Astrocyte (in vitro differentiated cells and primary cell): ENCODE measurements around the gene HECTD4. TPM values are rescaled to one million over a fixed set of nuclear protein-coding genes. Genes with fewer than 3 reads are reported as not detected.

Experiments
- DNase-seq: peaks from one replicate; pipeline ENCODE4 v3.0.0-alpha.2; 2010; ENCODE audit warnings: low read depth
- FAIRE-seq: peaks from 2 replicates; lab custom pipeline; 2011; peaks lifted over from hg19 to GRCh38; lab: Jason Lieb, UNC
- H2AFZ ChIP-seq: 2 replicates; pipeline ENCODE4 v1.6.0; 2012; ENCODE audit warnings: low read depth, low read length, inconsistent platforms
- H3K27ac ChIP-seq: 2 replicates; pipeline ENCODE4 v1.5.1; 2011; ENCODE audit warnings: low read depth, low read length, inconsistent platforms
- H3K27me3 ChIP-seq: 2 replicates; pipeline ENCODE4 v1.6.0; 2011; ENCODE audit warnings: low read length, inconsistent platforms; ENCODE audit not compliant: insufficient read depth
- H3K36me3 ChIP-seq: 2 replicates; pipeline ENCODE4 v1.5.1; 2011; ENCODE audit warnings: low read length, inconsistent platforms; ENCODE audit not compliant: insufficient read depth
- H3K4me1 ChIP-seq: 2 replicates; pipeline ENCODE4 v1.5.1; 2011; ENCODE audit warnings: low read length, inconsistent platforms; ENCODE audit not compliant: insufficient read depth
- H3K4me2 ChIP-seq: 2 replicates; pipeline ENCODE4 v1.6.0; 2012; ENCODE audit warnings: low read length, inconsistent platforms
- H3K4me3 ChIP-seq: 2 replicates; pipeline ENCODE4 v1.5.1; 2011; ENCODE audit warnings: low read depth, mild to moderate bottlenecking, low read length, inconsistent platforms; ENCODE audit not compliant: insufficient read depth
- H3K79me2 ChIP-seq: 2 replicates; pipeline ENCODE4 v1.6.0; 2012; ENCODE audit warnings: mild to moderate bottlenecking, low read length, inconsistent platforms; ENCODE audit not compliant: insufficient read depth
- H3K9ac ChIP-seq: 2 replicates; pipeline ENCODE4 v1.6.0; 2012; ENCODE audit warnings: mild to moderate bottlenecking, low read length, inconsistent platforms
- H3K9me3 ChIP-seq: 2 replicates; pipeline ENCODE4 v1.5.1; 2012; ENCODE audit warnings: low read depth, mild to moderate bottlenecking, low read length, inconsistent platforms; ENCODE audit not compliant: insufficient read depth
- H4K20me1 ChIP-seq: 2 replicates; pipeline ENCODE4 v1.6.0; 2012; ENCODE audit warnings: low read length, inconsistent platforms; ENCODE audit not compliant: insufficient read depth
- H3K27ac Mint-ChIP-seq: one replicate; pipeline ENCODE4 v1.8.0; 2021; ENCODE audit warnings: mild to moderate bottlenecking, mixed read lengths; ENCODE audit not compliant: unreplicated experiment
- H3K27me3 Mint-ChIP-seq: one replicate; pipeline ENCODE4 v1.8.0; 2021; ENCODE audit warnings: low read depth, mixed read lengths; ENCODE audit not compliant: unreplicated experiment
- H3K36me3 Mint-ChIP-seq: one replicate; pipeline ENCODE4 v1.8.0; 2021; ENCODE audit warnings: low read depth, mixed read lengths; ENCODE audit not compliant: unreplicated experiment
- H3K4me1 Mint-ChIP-seq: one replicate; pipeline ENCODE4 v1.8.0; 2021; ENCODE audit warnings: low read depth, mixed read lengths; ENCODE audit not compliant: unreplicated experiment
- H3K4me3 Mint-ChIP-seq: one replicate; pipeline ENCODE4 v1.8.0; 2021; ENCODE audit warnings: mild to moderate bottlenecking, moderate library complexity, mixed read lengths; ENCODE audit not compliant: unreplicated experiment
- H3K9me3 Mint-ChIP-seq: one replicate; pipeline ENCODE4 v1.8.0; 2021; ENCODE audit warnings: mild to moderate bottlenecking, mixed read lengths; ENCODE audit not compliant: unreplicated experiment
- EZH2 ChIP-seq: IDR thresholded peaks from 2 replicates; pipeline ENCODE4 v1.6.1; 2012; ENCODE audit warnings: mild to moderate bottlenecking, low read length, inconsistent platforms; ENCODE audit not compliant: insufficient read depth
- total RNA-seq: library from RNA; stranded (reverse); gene quantifications from 2 replicates; pipeline ENCODE4 v1.2.1, GENCODE V29; 2021
- TF ChIP-seq, protein P1 (sequence below): IDR thresholded peaks from 2 replicates; pipeline ENCODE4 v1.5.1; 2011; ENCODE audit warnings: low read depth, mild to moderate bottlenecking, inconsistent platforms, low read length, moderate library complexity; ENCODE audit not compliant: insufficient read depth

Gene HECTD4
- total RNA-seq, 1 donor from 2014 or later, result 38.9 TPM

DNA sequence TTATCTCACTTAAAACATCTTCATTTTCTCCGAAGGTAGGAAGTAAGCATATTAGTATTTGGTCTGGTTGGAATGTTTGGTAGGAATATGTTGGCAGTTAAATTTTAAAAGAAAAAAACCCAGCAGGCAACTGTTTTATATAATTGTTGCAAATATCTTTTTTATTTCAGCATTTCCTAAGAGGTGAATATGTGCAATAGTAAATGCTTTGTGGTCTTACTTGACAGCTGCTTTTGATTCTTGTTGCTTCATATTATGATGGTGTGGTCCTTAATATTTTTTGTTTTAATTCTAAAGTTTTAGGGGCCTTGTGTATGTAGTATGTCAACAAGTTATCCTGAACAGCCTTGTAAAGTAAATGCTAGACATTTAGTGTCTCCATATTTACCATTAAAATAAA, 250.5 kb downstream of the HECTD4 start:
- TF ChIP-seq, protein P1, sequence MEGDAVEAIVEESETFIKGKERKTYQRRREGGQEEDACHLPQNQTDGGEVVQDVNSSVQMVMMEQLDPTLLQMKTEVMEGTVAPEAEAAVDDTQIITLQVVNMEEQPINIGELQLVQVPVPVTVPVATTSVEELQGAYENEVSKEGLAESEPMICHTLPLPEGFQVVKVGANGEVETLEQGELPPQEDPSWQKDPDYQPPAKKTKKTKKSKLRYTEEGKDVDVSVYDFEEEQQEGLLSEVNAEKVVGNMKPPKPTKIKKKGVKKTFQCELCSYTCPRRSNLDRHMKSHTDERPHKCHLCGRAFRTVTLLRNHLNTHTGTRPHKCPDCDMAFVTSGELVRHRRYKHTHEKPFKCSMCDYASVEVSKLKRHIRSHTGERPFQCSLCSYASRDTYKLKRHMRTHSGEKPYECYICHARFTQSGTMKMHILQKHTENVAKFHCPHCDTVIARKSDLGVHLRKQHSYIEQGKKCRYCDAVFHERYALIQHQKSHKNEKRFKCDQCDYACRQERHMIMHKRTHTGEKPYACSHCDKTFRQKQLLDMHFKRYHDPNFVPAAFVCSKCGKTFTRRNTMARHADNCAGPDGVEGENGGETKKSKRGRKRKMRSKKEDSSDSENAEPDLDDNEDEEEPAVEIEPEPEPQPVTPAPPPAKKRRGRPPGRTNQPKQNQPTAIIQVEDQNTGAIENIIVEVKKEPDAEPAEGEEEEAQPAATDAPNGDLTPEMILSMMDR, result no peak
- TF ChIP-seq EZH2, result no peak
- no peak for FAIRE-seq
- Histone ChIP-seq H3K79me2 (peaks cover 47% of the 10 kb centered on the region), H2AFZ (no peak overlapping the region), H3K27ac (no peak overlapping the region), H3K4me3 (no peak overlapping the region), H4K20me1 (peaks cover 23% of the 10 kb centered on the region), H3K36me3 (peaks cover 17% of the 10 kb centered on the region), H3K9ac (no peak overlapping the region), H3K27me3 (no peaks in the 10 kb centered on the region), H3K9me3 (no peaks in the 10 kb centered on the region), H3K4me1 (peaks cover 3% of the 10 kb centered on the region), H3K4me2 (no peak overlapping the region)
- Mint-ChIP-seq H3K4me1 (peaks cover 12% of the 10 kb centered on the region), H3K27me3 (no peaks in the 10 kb centered on the region), H3K4me3 (no peak overlapping the region), H3K27ac (no peak overlapping the region), H3K9me3 (no peaks in the 10 kb centered on the region), H3K36me3 (peaks cover 4% of the 10 kb centered on the region)
- DNase-seq, result no peak

DNA sequence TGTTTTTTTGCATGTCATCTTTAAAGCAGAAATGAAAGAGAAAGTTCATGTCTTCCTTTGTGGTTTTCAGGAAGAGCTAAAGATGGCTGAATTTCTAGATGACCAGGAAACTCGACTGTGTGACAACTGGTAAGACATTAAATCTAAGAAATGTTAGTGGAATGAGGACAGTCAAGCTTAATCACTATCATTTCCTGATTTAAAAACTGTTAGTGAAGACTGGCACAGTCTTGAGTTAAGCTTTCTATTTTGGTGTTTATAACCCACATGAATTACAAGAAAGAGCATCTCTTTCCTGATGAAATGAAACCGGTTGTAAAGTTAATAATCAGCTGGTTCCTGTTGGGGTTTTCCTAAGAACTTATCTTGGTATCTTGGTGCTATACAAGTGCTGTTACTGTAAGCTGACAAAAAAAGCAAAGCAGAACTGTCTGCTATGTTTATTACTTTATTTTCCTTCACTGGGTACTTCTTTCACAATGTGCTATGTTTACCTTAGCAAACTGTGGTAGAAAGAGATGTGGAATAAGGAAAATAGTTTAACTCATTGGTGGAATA, 251.7 kb downstream of the HECTD4 start:
- no peak overlapping the region for H3K4me3 Mint-ChIP-seq

DNA sequence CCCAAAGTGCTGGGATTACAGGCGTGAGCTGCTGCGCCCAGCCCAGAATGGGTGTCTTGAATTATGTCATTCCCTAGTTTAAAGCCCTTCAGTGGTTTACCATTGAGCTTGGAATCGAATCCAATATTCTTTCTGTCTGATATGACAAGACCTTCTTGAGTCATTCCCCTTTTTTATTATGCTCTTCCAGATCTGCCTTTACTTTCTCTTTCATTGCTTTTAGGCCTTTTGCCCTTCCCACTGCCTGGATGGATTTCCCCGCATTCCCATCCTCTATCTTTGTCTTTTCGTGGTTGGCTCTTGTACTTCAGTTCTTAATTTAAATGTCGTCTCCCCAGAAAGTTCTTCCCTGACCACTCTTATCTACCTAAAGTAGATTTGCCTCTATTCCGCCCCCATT, 255.3 kb downstream of the HECTD4 start:
- H3K36me3 Mint-ChIP-seq, result no peaks in the 10 kb centered on the region
- Histone ChIP-seq H3K36me3 (peaks cover 3% of the 10 kb centered on the region), H3K4me3 (no peak overlapping the region), H3K9me3 (no peaks in the 10 kb centered on the region), H3K4me2 (peak overlapping the region; percentile 96), H3K27ac (no peak overlapping the region), H3K79me2 (peaks cover 45% of the 10 kb centered on the region), H3K27me3 (no peaks in the 10 kb centered on the region), H4K20me1 (peaks cover 20% of the 10 kb centered on the region), H2AFZ (no peak overlapping the region), H3K9ac (no peak overlapping the region), H3K4me1 (peaks cover 14% of the 10 kb centered on the region)
- TF ChIP-seq, protein P1, result no peak
- TF ChIP-seq EZH2, result no peak
- FAIRE-seq (no peak), DNase-seq (peak; percentile 29)
- peaks cover 19% of the 10 kb centered on the region for H3K4me1 Mint-ChIP-seq
- peak overlapping the region; percentile 16 for H3K27ac Mint-ChIP-seq
- no peaks in the 10 kb centered on the region for H3K9me3 Mint-ChIP-seq
- no peaks in the 10 kb centered on the region for H3K27me3 Mint-ChIP-seq
- H3K4me3 Mint-ChIP-seq, result peak overlapping the region; percentile 82

More for the DNA sequence above, 251.7 kb downstream of the HECTD4 start:
- Histone ChIP-seq H4K20me1 (peaks cover 31% of the 10 kb centered on the region), H3K27me3 (no peaks in the 10 kb centered on the region), H3K36me3 (peaks cover 12% of the 10 kb centered on the region), H3K4me3 (no peak overlapping the region), H3K9ac (no peak overlapping the region), H3K27ac (no peak overlapping the region), H3K79me2 (peaks cover 59% of the 10 kb centered on the region), H2AFZ (no peak overlapping the region), H3K4me2 (peak overlapping the region; percentile 23), H3K4me1 (peaks cover 7% of the 10 kb centered on the region), H3K9me3 (no peaks in the 10 kb centered on the region)
- H3K9me3 Mint-ChIP-seq, result no peaks in the 10 kb centered on the region
- peak overlapping the region; percentile 12 for H3K27ac Mint-ChIP-seq
- no peak for TF ChIP-seq EZH2
- TF ChIP-seq, protein P1, result no peak
- DNase-seq (no peak), FAIRE-seq (no peak)
- H3K36me3 Mint-ChIP-seq, result peaks cover 4% of the 10 kb centered on the region
- H3K27me3 Mint-ChIP-seq, result no peaks in the 10 kb centered on the region
- peaks cover 16% of the 10 kb centered on the region for H3K4me1 Mint-ChIP-seq
